ENCODE measurements around the gene SSH2.

- TF ChIP-seq CTCF (conservative IDR thresholded peaks at IDR 0.05 in 1 of 2, IDR thresholded peaks at IDR 0.05 in 1 of 2; ENCODE audit: extremely low read depth in 1 of 2, insufficient read depth in 1 of 2, low read depth in 1 of 2, low read length in 2 of 2) (no peak), EZH2 (IDR thresholded peaks at IDR 0.05; ENCODE audit: borderline replicate concordance, low read length) (no peak)
Observed at GRCh38 chr17:29694918-29695563, 235.0 kb downstream of the SSH2 start.

All from mammary epithelial cell (primary cell).